Activated naive CD4-positive, alpha-beta T cell treated with Interleukin-2 at 50 U/mL for 16 hours (primary cell): ENCODE data around the gene SLC39A11.
"Not testable (repeated sequence)": the region's sequence is repeated elsewhere in the genome, so short reads cannot be mapped to it uniquely, and the experiment has no call there.

Experiments
- DNase-seq: peaks from one replicate; pipeline ENCODE4 v3.0.0-alpha.2; 2020

Gene SLC39A11

DNA sequence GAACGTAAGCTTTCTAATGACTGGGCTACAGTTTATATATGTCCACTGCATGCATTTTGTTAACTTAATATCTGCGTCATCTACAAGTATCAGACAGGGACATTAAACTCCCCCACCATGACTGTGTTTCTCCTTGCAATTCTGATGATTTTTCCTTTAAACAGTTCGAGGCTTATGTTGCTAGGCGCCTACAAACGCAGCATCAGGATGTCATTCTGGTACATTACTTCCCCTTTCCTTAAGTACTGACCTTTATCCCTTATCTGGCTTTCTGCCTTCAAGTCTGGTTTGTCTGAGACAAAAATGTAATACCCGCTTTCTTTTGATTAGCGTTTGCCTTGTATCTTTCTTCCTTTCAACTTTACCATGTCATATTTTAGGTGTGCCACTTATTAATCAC is 362.4 kb downstream of the SLC39A11 start:
- no peak for DNase-seq

DNA sequence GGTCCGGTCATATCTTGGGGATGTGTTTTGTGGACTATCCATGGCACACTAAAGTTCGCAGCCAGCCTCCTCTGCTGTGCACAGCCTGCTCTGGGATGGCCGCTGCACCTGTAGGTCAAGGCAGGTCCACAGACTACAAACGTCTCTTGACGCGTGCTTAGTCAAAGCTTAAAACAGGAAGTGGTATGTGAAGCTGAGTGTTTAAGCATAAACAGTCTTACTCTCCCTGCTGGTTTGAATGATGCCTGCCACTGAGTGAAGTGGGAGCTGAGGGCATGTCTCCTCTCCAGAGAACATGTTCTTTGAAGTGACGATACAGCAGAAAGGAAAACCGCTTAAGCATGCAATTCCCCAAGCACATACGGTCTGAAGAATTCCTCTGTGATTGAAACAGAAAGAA is 365.6 kb downstream of the SLC39A11 start:
- peak; percentile 29 for DNase-seq

DNA sequence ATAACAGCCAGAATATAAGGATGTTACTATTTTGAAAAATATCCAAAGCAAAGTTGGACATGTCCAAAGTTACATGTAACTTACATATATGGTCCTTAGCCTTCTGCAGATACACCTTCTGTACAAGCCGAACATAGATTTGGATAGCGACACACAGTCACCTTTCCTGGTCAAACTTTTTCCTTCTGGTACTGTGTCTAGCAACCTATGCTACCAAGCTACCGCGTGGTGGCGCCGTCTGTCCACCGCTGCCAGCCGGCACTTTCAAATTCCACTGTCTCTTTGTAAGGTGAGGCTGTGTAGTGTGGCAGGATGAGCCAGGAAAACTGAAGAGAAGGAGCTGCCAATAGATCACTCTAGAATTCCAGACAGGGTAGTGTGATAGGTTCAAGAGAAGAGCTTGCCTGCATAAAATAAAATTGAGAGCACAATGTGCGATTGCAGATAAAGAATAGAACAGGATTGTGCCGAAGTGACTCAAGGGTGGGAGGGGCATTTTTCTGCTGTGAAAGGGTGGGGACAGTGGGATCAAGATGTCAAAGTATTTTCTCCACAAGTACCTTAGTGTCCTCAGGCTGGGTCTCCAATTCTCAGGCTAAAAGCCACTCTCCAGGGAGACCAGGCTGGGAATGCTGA is 366.9 kb downstream of the SLC39A11 start:
- DNase-seq: peak; percentile 49

DNA sequence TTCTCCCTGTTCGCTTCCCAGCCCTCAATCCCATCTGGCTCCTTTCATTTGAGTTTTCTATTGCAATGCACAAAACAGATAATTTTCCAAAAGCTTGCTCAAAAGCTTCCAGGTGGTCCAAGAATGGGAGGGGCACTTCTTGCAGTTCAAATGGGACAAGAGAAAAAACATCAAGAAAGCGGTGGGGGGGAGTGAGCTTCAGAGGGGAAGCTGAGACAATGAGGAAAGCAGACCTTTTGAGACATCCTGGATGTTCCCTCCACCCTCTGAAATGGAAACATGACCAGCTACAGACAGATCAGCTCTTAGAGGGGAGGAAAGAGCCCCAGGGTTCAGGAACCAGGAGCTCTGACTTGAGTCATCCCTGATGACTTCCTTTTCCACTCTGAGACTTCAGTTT is 368.2 kb downstream of the SLC39A11 start:
- no peak for DNase-seq

DNA sequence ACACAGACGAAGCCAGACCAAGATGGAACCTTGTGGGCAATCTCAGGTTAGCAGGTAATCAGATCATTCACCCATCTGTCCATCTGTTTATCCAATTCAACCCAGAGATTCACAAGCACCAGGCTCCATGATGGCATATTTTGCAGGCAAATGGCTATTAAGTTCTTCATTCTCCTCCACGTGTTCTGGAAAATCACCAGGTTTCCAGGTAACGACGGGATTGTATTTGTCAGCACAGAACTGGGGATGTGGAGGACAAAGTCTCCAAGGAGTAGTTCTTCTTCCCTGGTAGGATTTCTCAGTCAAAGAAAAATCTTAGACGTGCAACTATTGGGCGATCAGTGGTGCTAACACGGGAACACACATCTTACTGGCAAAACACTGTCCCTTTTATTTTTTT is 368.8 kb downstream of the SLC39A11 start:
- no peak for DNase-seq

DNA sequence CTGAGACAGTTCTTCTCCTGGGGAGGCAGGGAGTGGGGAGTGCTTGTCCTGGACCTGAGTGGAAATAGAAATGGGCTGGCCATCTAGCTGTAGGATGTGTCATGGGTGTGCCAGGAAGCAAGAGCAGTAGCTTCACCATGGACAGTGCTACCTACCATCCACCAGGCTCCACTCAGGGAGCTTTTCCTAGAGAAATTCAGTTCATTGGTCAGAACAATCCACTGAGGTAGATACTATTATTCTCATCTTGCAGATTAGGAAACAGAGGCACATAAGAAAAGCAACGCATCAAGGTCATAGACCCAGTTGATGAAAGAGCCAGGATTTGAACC is 372.0 kb downstream of the SLC39A11 start:
- no peak for DNase-seq

DNA sequence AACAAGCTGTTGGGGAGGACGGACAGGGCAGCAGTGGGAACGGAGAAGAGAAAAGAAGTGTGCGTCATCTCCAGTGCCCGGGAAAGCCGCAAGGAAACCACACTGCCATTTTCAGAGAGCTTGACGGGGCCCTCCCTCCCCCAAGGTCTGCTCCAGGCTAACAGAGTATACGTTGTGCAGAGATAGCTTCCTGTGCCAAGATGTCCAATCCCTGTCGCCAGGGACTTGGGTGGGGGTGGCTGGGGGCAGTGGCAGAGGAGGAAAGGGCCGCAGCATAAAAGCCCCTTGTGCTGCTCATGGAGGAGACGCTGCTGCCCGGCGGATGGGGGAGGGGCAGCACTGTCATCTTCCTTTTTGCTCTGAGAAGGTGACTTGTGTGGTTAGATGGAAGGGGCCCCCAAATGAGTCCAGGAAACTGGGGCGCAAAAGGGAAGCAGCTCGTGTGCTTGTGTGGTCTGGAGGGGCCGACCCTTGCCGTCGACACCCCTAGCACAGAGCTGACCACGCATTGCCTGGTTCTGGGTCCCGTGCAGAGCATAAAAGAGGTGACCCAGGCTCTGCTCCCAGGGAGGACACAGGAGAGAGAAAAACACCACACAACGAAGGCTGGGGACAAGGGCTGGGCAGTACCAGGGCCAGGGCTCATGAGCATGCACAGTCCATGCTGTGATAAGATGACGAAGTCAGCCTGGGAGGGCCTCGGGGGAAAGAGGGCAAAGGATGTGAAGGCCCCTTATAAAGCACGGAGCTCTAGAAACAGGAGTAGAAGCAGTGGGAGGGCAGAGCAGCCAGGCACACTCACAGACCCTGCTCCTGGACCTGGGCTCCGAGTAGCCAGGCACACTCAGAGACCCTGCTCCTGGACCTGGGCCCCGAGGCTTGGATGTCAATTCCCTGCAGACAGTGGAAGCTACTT is 372.7 kb downstream of the SLC39A11 start:
- peak; percentile 50 for DNase-seq

DNA sequence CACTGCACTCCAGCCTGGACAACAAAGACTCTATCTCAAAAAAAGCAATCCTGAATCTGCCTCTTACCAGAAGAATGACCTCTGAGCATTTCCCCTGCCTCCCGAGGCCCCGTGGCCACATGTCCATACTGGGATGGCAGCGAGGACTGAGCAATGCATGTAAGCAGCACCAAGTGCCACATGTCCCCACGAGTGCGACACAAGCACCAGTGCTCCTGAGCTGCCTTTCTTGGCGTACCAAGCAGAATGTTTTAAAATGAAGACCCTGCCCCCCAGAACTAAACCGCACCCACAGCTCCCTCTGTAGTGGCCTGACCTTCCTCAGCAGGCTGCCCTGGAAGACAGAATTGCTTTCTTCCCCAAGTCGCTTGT is 373.3 kb downstream of the SLC39A11 start:
- no peak for DNase-seq

DNA sequence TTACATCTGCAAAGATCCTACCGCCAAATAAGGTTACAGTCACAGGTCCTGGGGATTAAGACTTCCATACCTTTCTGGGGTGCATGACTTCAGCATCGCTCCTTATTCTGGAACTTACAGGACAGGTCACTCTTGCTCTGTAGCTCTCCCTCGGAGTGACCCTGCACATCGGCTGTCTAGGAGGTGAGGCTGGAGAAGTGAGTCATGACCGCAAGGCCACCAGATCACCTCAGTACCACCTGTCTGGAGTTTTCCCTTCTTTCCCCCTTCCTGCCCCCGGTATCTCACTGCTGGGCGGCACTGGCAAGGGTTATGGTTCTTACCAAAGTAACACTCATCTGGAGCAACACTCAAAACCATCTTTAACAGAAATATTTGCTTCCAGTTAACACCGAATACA is 374.8 kb downstream of the SLC39A11 start:
- no peak for DNase-seq

DNA sequence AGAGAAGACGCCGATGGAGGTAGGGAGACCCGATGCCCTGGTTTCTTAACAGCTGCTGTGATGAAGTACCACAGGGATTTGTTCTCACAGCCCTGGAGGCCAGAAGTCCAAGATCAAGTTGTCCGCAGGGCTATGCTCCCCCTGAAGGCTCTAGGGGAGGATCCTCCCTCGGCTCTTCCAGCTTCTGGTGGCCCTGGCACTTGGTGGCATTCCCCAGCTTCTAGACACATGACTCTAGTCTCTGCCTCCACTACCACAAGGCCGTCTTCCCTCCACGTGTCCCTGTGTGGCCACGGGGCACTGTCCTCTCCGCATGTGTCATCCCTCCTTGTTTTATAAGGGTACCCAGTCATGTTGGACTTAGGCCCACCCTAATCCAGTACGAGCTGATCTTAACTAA is 375.2 kb downstream of the SLC39A11 start:
- no peak for DNase-seq

DNA sequence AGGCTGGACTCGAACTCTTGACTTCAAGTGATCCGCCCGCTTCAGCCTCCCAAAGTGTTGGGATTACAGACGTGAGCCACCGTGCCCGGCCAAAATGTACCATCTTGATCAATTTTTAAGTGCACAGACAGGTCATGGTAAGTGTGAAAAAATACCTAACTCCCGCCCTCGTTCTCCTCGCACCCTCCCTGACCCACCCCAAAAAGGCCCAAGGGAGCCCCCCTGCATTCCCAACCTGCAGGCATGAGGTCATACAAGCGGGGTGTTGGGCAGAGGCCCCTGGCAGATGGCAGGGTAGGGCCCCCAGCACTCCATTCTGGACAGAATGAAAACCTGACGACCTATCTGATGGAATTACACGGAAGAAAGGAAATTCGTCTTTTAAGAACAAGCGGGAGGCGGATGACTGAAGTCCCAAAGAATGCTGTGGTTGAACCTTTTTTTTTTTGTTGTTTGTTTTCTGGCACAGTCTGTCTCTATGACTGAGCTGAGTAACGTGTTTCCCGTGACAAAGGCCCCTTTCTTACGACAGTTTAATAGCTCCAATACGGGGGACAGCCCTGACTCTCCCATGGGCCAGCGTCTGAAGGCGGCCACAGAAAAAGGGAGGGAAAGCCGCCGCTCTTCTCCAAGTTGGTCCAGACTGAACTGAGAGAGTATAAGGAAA is 376.4 kb downstream of the SLC39A11 start:
- no peak for DNase-seq

DNA sequence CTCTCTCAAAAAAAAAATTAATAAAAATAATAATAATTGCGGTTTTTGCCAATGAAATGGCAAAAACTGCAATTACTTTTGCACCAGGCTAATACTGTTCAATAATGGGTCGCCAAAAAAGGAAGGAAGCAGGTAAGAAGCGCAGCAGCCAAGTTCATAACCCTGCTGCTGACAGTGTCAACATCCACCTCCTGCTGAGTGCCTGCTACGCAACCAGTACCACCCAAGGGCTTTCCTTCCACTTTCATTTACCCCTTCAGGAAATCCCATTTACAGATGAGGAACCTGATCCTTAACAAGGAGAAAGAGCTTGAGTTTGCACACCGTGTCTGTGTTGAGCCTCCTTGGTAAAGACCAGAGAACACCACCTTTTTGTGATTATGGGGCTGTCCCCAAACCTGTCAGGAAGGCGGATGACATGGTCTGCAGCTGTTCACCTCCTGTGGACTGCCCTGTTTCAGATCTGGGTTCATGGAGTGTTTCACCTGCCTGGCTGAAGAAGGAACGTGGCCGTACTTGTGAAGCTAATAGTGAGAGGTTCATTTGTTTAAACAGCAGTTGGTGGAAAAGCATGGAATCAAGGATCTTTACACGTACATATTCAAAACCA is 378.0 kb downstream of the SLC39A11 start:
- DNase-seq: no peak

DNA sequence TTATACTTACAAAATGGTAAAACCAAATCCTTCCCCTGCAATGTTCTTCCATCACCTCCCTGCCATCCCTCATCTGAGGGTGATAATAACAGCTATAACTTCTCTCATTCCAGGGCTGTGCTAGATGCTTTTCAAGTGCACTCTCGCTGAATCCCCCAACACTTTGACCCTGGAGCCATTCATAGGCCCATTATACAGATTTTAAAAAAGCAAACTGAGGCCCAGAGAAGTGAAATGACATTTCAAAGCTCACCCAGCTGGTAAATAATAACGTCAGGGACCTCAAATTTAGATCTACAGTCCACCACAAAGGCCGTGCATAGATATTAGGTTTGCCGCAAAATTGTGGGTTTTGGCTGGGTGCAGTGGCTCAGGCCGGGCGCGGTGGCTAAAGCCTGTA is 378.8 kb downstream of the SLC39A11 start:
- no peak for DNase-seq

DNA sequence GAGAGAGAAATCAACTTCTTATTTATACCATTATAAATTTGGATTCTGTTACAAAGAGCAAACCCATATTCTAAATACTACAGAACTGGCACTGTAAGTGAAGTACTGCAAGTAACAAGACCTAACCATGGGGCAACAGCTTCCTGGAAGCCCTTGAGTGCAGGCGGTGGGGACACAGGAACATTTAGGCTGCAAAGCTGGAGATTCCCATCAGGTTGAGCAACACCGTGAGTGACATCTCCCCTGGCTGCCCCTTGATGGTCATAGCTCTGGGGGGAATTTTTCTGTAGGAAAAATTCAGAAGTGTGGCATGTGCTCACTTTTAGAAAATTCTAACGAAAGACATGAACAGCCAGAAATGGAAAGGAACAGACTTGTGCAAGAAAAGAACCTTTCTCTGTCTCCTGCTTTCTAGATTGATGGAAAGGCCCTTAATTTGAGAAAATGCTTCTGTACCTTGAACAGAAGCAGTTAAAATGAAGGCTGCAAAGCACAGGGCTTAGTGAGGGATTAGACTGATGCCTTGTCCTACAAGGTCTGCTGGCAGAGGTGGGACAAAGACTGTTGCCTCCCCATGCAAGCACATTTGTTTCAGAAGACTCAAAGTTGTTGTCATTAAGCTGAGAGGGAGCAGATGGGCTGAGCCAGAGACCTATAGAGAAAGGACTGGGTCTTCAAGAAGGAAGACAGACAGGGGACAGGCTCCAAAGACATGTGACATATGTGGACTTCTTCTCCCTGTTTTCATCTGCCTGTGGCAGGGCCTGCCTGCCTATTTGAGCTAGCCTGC is 380.8 kb downstream of the SLC39A11 start:
- DNase-seq: no peak

DNA sequence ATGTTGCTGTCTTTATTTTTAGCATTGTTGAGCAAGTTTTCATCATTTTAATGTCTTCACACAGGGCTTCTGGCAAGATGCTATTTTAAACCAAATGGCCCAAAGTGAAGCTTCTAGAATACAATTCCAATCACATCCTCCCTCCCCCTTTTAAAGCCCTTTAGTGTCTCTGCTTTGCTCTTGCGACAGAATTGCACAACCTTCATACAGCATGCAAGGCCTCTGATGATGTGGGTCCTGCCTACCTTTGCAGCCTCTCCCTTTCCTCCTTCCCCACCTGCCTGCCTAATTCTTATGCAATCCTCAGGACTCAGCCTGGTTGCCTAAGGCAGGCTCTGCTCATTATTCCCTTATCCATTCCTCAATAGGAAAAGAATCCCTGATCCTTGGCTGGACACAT is 381.7 kb downstream of the SLC39A11 start:
- no peak for DNase-seq

DNA sequence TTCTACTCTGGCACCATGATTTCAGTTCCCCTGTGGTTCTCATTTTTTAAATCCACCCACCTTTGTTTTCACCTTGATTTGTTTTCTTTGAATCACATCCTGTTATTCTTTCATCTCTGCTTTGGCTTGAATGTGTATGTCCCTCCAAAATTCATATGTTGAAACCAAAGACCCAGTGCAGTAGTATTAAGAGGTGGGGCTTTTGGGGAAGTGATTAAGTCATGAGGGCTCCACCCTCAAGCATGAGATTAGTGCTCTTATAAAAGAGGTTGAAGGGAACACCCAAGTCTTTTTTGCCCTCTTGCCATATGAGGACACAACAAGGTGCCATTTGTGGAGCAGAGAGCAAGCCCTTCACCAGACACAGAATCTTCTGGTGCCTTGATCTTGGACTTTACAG is 382.3 kb downstream of the SLC39A11 start:
- no peak for DNase-seq

DNA sequence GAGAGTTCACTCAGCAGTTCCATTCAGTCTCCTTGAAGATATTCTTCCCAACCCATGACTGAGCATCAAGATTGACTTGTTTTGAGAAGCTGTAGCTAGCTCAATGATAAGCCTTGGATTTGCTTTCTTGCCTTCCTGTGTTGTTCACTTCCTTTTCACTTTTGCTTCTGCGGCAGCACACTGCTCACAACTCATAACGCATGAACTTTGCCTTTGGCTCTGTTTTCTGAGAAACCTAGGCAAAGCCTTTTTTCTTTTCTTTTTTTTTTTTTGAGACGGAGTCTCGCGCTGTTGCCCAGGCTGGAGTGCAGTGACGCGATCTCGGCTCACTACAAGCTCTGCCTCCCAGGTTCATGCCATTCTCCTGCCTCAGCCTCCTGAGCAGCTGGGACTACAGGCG is 383.8 kb downstream of the SLC39A11 start:
- not testable (repeated sequence) for DNase-seq

DNA sequence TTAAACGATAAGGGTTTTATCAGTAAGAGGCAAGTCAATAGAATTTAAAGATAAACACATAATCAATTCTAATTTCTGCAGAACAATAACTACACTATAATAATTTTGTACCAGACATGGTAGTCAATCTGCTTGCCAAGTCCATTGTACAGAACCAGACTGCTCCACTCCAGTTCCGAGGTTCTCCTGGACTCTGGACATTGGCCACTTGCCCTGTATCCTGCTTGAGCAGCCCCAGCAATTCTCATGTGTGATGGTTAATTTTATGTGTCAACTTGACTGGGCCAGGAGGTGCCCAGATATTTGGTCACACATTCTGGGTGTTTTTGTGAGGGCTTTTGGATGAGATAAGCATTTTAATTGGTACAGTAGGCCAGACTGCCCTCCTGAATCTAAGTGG is 384.6 kb downstream of the SLC39A11 start:
- DNase-seq: no peak

DNA sequence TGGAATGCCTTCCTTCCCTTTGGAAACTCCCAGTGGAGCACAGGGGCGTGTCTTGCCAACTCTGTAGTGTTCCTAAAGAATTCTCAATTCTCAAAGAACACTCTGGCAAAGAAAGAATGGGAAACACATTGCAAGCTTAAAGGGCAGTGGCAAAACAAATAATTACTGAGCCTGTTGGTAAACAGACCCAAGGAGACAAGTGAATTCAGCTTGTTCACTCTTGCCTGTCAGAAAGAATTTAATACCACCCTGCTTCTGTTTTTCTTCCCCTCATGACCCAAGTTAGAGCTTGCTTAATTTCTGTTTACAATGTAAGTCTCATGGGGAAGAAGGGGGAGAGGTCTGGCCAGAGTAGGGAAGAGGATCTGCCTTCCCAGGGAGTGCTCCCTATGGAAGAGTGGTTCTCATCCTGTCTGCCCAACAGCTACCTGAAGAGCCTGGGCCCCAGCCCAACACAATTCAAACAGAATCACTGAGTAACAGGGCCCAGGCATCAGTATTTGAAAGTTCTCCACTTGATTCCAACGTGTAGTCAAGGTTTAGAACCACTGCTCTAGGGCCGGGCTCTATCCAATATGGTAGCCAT is 386.0 kb downstream of the SLC39A11 start:
- no peak for DNase-seq

DNA sequence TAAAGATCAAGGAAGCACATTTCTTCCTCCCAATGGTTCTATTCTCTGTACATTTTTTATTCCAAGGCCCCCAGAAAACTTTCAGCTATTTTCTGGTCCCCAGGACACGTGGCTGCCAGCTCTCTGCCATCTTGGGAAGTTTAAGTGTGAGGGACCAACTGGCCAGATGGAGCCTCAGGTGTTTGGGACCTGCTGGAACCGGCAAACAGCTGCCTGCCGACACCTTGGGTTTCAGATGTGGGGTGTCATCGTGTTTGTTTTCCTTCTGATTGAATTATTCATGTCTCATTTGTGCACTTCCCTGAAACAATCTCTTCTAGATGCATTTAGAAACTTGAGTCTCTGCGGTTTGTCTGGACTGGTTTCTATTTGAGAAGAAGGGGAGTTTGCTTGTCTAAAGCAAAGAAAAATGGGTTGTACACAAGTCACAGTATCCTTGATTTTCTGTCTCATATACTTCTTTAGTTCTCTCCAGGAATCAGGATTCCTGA is 386.5 kb downstream of the SLC39A11 start:
- no peak for DNase-seq

DNA sequence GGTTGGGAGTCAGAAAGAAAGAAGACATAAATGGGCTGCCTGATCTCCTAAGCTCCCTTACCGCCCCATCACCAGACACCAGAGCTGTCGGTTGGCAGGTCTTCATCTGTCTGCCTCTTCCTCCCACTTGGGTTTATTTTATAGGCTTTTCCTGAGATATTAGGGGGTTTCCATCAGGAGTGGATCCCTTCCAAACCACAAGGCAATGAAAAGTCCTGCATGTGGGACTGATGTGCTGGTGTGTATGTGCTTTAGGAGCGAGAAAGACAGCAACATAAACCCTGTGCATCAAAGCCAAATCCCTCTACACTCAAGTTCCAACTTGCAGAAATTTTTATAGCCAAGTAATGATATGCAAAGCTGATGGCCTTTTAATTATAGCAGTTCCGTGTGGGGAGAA is 389.5 kb downstream of the SLC39A11 start:
- no peak for DNase-seq

DNA sequence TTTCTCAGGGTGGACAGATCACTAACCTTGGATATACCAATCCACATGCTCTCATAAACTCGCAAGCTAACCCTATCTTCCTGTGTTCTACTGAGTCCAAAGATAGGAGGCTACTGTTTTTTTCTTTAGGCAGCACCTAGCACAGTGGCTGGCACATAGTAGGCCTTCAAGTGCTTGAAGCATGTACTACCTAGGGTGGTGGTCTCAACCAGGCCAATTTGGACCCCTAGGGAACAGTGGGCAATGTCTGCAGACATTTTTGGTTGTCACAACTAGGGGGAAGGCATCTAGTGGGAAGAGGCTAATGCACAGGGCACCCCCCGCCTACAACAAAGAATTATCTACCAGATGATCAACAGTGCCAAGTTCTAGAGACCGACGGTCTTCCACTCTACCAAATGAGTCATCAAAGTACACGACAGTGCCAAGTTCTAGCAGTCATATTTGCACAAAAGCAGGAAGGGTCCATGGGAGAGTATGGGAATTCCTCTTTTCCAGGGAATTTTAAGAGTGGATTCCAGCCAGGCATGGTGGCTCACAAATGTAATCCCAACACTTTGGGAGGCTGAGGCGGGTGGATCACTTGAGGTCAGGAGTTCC is 390.3 kb downstream of the SLC39A11 start:
- no peak for DNase-seq
